ENCODE measurements around the gene PPP2R5A. TPM values are rescaled to one million over a fixed set of nuclear protein-coding genes. Genes with fewer than 3 reads are reported as not detected.

PPP2R5A gene
- total RNA-seq, 1 experiment from 2014 or later, result 22.0 TPM

DNA sequence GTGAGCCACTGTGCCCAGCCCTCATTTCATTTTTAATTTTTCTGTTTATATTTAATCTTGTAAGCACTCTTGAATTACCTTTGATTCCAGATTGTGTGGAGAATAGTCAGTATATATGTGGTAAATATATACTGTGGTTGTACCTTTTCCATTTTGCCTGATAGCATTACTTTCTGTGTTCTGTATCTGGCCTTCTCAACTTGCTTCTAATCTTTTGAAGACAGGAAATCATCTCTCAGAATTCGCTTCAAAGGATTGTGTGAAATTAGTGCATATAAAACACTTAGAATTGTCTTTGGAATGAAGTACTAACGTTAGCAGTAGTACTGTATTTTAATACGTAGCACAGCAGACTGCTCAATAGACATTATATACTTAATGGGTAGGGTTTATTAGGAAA is 37.9 kb downstream of the PPP2R5A start:
- peaks cover 4 to 7% (median 5%) of the 10 kb centered on the region in 3 experiments for H3K36me3 Mint-ChIP-seq (ENCODE audit: insufficient read depth in 1 of 3, low read depth in 3 of 3)
- Histone ChIP-seq H3K14ac (ENCODE audit: insufficient read depth, low read length) (no peak overlapping the region), H2BK120ac (ENCODE audit: low read depth, low read length, poor library complexity, severe bottlenecking) (no peak overlapping the region), H3K79me1 (ENCODE audit: insufficient read depth, low read depth, low read length, poor library complexity, severe bottlenecking) (no peaks in the 10 kb centered on the region), H2BK15ac (ENCODE audit: low read depth, low read length) (no peak overlapping the region), H3K4me2 (ENCODE audit: insufficient read depth, insufficient read length, low read length) (no peak overlapping the region), H3K79me2 (ENCODE audit: insufficient read depth, low read length) (no peaks in the 10 kb centered on the region), H3K4ac (ENCODE audit: low read depth, low read length) (no peak overlapping the region), H3K9ac (ENCODE audit: extremely low read depth, insufficient read length, low read length) (no peak overlapping the region), H4K8ac (replicated peaks; ENCODE audit: insufficient read length, low read depth, low read length) (no peak overlapping the region), H3K18ac (ENCODE audit: insufficient read length, low read depth, low read length) (no peak overlapping the region), H2AK5ac (ENCODE audit: insufficient read length, low read length) (no peak overlapping the region), H3K56ac (ENCODE audit: insufficient read length, low read depth, low read length) (no peak overlapping the region), H3K23ac (ENCODE audit: insufficient read length, low read depth, low read length) (no peak overlapping the region), H3K27me3 (ENCODE audit: insufficient read depth, low read length) (no peaks in the 10 kb centered on the region), H3K4me1 (ENCODE audit: insufficient read depth, low read length) (no peaks in the 10 kb centered on the region), H3K23me2 (ENCODE audit: insufficient read length, low read depth, low read length, poor library complexity, severe bottlenecking) (no peaks in the 10 kb centered on the region), H2BK12ac (ENCODE audit: insufficient read length, low read depth, low read length) (no peak overlapping the region), H2BK20ac (ENCODE audit: low read depth, low read length, poor library complexity, severe bottlenecking) (no peak overlapping the region), H4K91ac (ENCODE audit: insufficient read length, low read depth, low read length) (no peak overlapping the region), H2AFZ (ENCODE audit: low read length) (no peak overlapping the region), H2BK5ac (ENCODE audit: insufficient read length, low read length) (no peak overlapping the region), H3T11ph (ENCODE audit: low read length) (no peak overlapping the region), H3K9me3 (ENCODE audit: control insufficient read depth, low read depth, low read length) (no peaks in the 10 kb centered on the region), H4K5ac (ENCODE audit: insufficient read length, low read depth, low read length) (no peak overlapping the region), H3K27ac (ENCODE audit: insufficient read length, low read depth, low read length) (no peak overlapping the region), H4K20me1 (ENCODE audit: control insufficient read depth, insufficient read depth, insufficient read length) (no peaks in the 10 kb centered on the region)
- H3K4me3 Mint-ChIP-seq, result no peak overlapping the region
- no peaks in the 10 kb centered on the region for H3K27me3 Mint-ChIP-seq (ENCODE audit: low read depth)
- H3K27ac Mint-ChIP-seq, result no peak overlapping the region
- no peaks in the 10 kb centered on the region for H3K4me1 Mint-ChIP-seq
- DNase-seq, result no peak
- TF ChIP-seq, protein P1, sequence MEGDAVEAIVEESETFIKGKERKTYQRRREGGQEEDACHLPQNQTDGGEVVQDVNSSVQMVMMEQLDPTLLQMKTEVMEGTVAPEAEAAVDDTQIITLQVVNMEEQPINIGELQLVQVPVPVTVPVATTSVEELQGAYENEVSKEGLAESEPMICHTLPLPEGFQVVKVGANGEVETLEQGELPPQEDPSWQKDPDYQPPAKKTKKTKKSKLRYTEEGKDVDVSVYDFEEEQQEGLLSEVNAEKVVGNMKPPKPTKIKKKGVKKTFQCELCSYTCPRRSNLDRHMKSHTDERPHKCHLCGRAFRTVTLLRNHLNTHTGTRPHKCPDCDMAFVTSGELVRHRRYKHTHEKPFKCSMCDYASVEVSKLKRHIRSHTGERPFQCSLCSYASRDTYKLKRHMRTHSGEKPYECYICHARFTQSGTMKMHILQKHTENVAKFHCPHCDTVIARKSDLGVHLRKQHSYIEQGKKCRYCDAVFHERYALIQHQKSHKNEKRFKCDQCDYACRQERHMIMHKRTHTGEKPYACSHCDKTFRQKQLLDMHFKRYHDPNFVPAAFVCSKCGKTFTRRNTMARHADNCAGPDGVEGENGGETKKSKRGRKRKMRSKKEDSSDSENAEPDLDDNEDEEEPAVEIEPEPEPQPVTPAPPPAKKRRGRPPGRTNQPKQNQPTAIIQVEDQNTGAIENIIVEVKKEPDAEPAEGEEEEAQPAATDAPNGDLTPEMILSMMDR (conservative IDR thresholded peaks at IDR 0.05), result no peak
- no CpG with 5 or more reads among the region's 3 CpGs for WGBS (ENCODE audit: extremely low coverage, insufficient read length, low lambda C conversion rate)
- peaks cover 5% of the 10 kb centered on the region in 2 experiments; a peak in 4 of 5 replicates for H3K9me3 Mint-ChIP-seq
